Liver (tissue), 9 donors: ENCODE results near the gene CDH13. TPM values are rescaled to one million over a fixed set of nuclear protein-coding genes. Genes with fewer than 3 reads are reported as not detected.

Experiments
- DNase-seq: peaks from one replicate; pipeline ENCODE4 v3.0.0-alpha.2; 2017; ENCODE audit warnings: low spot score
- H3K27ac ChIP-seq, 2 donors: one replicate each; pipeline ENCODE4 v1.7.0; 2013; ENCODE audit warnings: inconsistent platforms in 2 of 2, low read length in 2 of 2, control low read depth in 1 of 2, low read depth in 1 of 2, mild to moderate bottlenecking in 1 of 2
- H3K27me3 ChIP-seq, 4 donors: one replicate each; pipeline versions ENCODE4 v1.6.1 to v1.7.0; 2013; ENCODE audit warnings: low read length in 3 of 4, inconsistent platforms in 1 of 4, mild to moderate bottlenecking in 1 of 4, moderate library complexity in 1 of 4; ENCODE audit not compliant: control insufficient read depth in 4 of 4, insufficient read depth in 4 of 4
- H3K36me3 ChIP-seq, 4 donors: one replicate each; pipeline versions ENCODE4 v1.6.1 to v1.7.0; 2013; ENCODE audit warnings: low read length in 3 of 4, mild to moderate bottlenecking in 3 of 4, low read depth in 1 of 4, moderate library complexity in 1 of 4; ENCODE audit not compliant: control insufficient read depth in 4 of 4, insufficient read depth in 3 of 4
- H3K4me1 ChIP-seq, 4 donors: one replicate each; pipeline versions ENCODE4 v1.6.1 to v1.7.0; 2013; ENCODE audit warnings: low read length in 3 of 4, mild to moderate bottlenecking in 3 of 4, moderate library complexity in 1 of 4; ENCODE audit not compliant: control insufficient read depth in 4 of 4, insufficient read depth in 4 of 4
- H3K4me3 ChIP-seq, 3 donors: one replicate each; pipeline versions ENCODE4 v1.6.1 to v1.7.0; 2013; ENCODE audit warnings: low read length in 3 of 3, control low read depth in 1 of 3, low read depth in 1 of 3, mild to moderate bottlenecking in 1 of 3
- H3K9ac ChIP-seq, 2 donors: one replicate each; pipeline ENCODE4 v1.7.0; 2013; ENCODE audit warnings: low read length in 2 of 2, mild to moderate bottlenecking in 2 of 2, moderate library complexity in 2 of 2, control low read depth in 1 of 2, low read depth in 1 of 2
- H3K9me3 ChIP-seq, 4 donors: one replicate each; pipeline versions ENCODE4 v1.6.1 to v1.7.0; 2013; ENCODE audit warnings: low read length in 3 of 4; ENCODE audit not compliant: control insufficient read depth in 4 of 4
- ATF3 ChIP-seq: IDR thresholded peaks from 2 replicates; pipeline ENCODE4 v1.6.1; 2016; ENCODE audit warnings: antibody characterized with exemption
- CTCF ChIP-seq: fragments of 150-350 bp; IDR thresholded peaks from 2 replicates; pipeline ENCODE4 v1.5.1; 2017; ENCODE audit warnings: improper control_type of control experiment, low read depth, low read length; ENCODE audit not compliant: missing input control
- EGR1 ChIP-seq, 2 donors: IDR thresholded peaks; 2 replicates each; pipeline ENCODE4 v1.6.1; 2016 to 2018; ENCODE audit warnings: antibody characterized with exemption in 2 of 2, low read depth in 2 of 2
- FOXA1 ChIP-seq: IDR thresholded peaks from 2 replicates; pipeline ENCODE4 v1.6.1; 2016; ENCODE audit warnings: antibody characterized with exemption
- FOXA2 ChIP-seq: IDR thresholded peaks from 2 replicates; pipeline ENCODE4 v1.6.1; 2016; ENCODE audit warnings: antibody characterized with exemption
- GABPA ChIP-seq, 2 donors: IDR thresholded peaks in 1 of 2; conservative IDR thresholded peaks in 1 of 2; 2 replicates each; pipeline ENCODE4 v1.6.1; 2016; ENCODE audit warnings: antibody characterized with exemption in 2 of 2, mild to moderate bottlenecking in 1 of 2, moderate library complexity in 1 of 2
- HNF4A ChIP-seq, 2 donors: conservative IDR thresholded peaks; 2 replicates each; pipeline ENCODE4 v1.6.1; 2016; ENCODE audit warnings: antibody characterized with exemption in 2 of 2, mild to moderate bottlenecking in 2 of 2
- HNF4G ChIP-seq: IDR thresholded peaks from 2 replicates; pipeline ENCODE4 v1.6.1; 2016; ENCODE audit warnings: antibody characterized with exemption
- NR2F2 ChIP-seq: IDR thresholded peaks from 2 replicates; pipeline ENCODE4 v1.6.1; 2016; ENCODE audit warnings: antibody characterized with exemption
- REST ChIP-seq: IDR thresholded peaks from 2 replicates; pipeline ENCODE4 v1.6.1; 2016; ENCODE audit warnings: antibody characterized with exemption, mild to moderate bottlenecking
- RXRA ChIP-seq, 2 donors: IDR thresholded peaks; 2 replicates each; pipeline ENCODE4 v1.6.1; 2017 to 2018; ENCODE audit warnings: antibody characterized with exemption in 2 of 2, mild to moderate bottlenecking in 1 of 2
- SP1 ChIP-seq: IDR thresholded peaks from 2 replicates; pipeline ENCODE4 v1.6.1; 2018; ENCODE audit warnings: antibody characterized with exemption, mild to moderate bottlenecking
- TAF1 ChIP-seq: conservative IDR thresholded peaks from 2 replicates; pipeline ENCODE4 v1.6.1; 2016; ENCODE audit warnings: antibody characterized with exemption, mild to moderate bottlenecking
- YY1 ChIP-seq: IDR thresholded peaks from 2 replicates; pipeline ENCODE4 v1.6.1; 2016; ENCODE audit warnings: antibody characterized with exemption, mild to moderate bottlenecking
- ZBTB33 ChIP-seq: IDR thresholded peaks from 2 replicates; pipeline ENCODE4 v1.6.1; 2016; ENCODE audit warnings: antibody characterized with exemption
- WGBS: extraction: QIAGEN DNeasy Blood & Tissue Kit; methylation state at CpG from one replicate; pipeline ENCODE4 v1.1.7; 2013; 5-methylcytosine and 5-hydroxymethylcytosine counted together
- polyA plus RNA-seq, 2 donors: library from polyadenylated mRNA; stranded (reverse) in 1 of 2; unstranded in 1 of 2; fragments of 200-250 nt in 1 of 2; fragments of >200 nt in 1 of 2; fragmentation: Nextera tagmentation in 1 of 2; extraction: Ambion mirVana in 1 of 2; gene quantifications; one replicate each; pipeline versions ENCODE4 v1.2.1 to v1.2.3, GENCODE V29; 2013 to 2015
- total RNA-seq, 2 donors: library from RNA; depleted of rRNA; stranded (reverse); fragments of >200 nt; gene quantifications; one replicate each; pipeline ENCODE4 v1.2.3, GENCODE V29; 2014
- donor health status: healthy.
- donor health status: healthy.
- donor health status: healthy.
- donor health status: healthy.
- donor health status: healthy.

CDH13 gene
- total and polyA plus RNA-seq, 4 donors, result 0.21 to 1.5 (median 0.58) TPM

GRCh38 chr16:82655072-82655714, 28.4 kb downstream of the CDH13 start:
- H3K4me3 ChIP-seq, result no peak overlapping the region
- H3K27ac ChIP-seq, result no peak overlapping the region
- H3K9ac ChIP-seq, result no peak overlapping the region
- 39% methylated on average over 6 of the region's 6 CpGs for WGBS
- TF ChIP-seq ATF3, result no peak
- TF ChIP-seq EGR1 (IDR thresholded peaks at IDR 0.05; ENCODE audit: low read depth in 2 of 2), result no peak
- TF ChIP-seq FOXA2, result no peak
- TF ChIP-seq NR2F2, result no peak
- no peak for TF ChIP-seq FOXA1
- no peak for TF ChIP-seq TAF1
- no peak for TF ChIP-seq REST
- no peak for TF ChIP-seq CTCF
- no peak for TF ChIP-seq HNF4A (conservative IDR thresholded peaks at IDR 0.05)
- TF ChIP-seq GABPA (IDR thresholded peaks at IDR 0.05 in 1 of 2, conservative IDR thresholded peaks at IDR 0.05 in 1 of 2), result no peak
- no peak for TF ChIP-seq SP1
- no peak for TF ChIP-seq RXRA (IDR thresholded peaks at IDR 0.05)
- no peak for TF ChIP-seq HNF4G
- TF ChIP-seq ZBTB33, result no peak
- no peak for TF ChIP-seq YY1
- H3K9me3 ChIP-seq, result no peaks in the 10 kb centered on the region
- H3K27me3 ChIP-seq, result peaks cover 0 to 3% (median 0%) of the 10 kb centered on the region in 4 donors
- DNase-seq, result no peak
- no peaks in the 10 kb centered on the region for H3K4me1 ChIP-seq
- no peaks in the 10 kb centered on the region for H3K36me3 ChIP-seq
